HepG2 (cell line): ENCODE data around the gene DOCK4.

Source experiments
- CHD2 ChIP-seq: IDR thresholded peaks from 2 replicates; pipeline ENCODE4 v1.6.1; 2011; ENCODE audit warnings: low read depth, low read length, improper control_type of control experiment
- EP300 ChIP-seq, 3 experiments: sonication (generic) in 1 of 3; formaldehyde crosslinking in 1 of 3; IDR thresholded peaks; 2 replicates each; pipeline versions ENCODE4 v1.5.1 to v1.6.1; 2011 to 2020; ENCODE audit warnings: low read depth in 2 of 3, low read length in 2 of 3, borderline replicate concordance in 1 of 3, improper control_type of control experiment in 1 of 3, mild to moderate bottlenecking in 1 of 3, missing genetic modification reagents in 1 of 3, moderate library complexity in 1 of 3
- POLR2AphosphoS5 ChIP-seq: IDR thresholded peaks from 2 replicates; pipeline ENCODE4 v1.6.1; 2012; ENCODE audit warnings: low read depth, low read length
- TFDP1 ChIP-seq: IDR thresholded peaks from 2 replicates; pipeline ENCODE4 v1.6.1; 2016; ENCODE audit warnings: missing compliant biosample characterization, missing genetic modification reagents, borderline replicate concordance
- ZNF274 ChIP-seq: sonication (generic); formaldehyde crosslinking; IDR thresholded peaks from 2 replicates; pipeline ENCODE4 v1.5.1; 2020; ENCODE audit warnings: mild to moderate bottlenecking, missing genetic modification reagents
- ZNF549 ChIP-seq: sonication (generic); formaldehyde crosslinking; IDR thresholded peaks from 2 replicates; pipeline ENCODE4 v1.5.0; 2020; ENCODE audit warnings: missing genetic modification reagents
- TF ChIP-seq, protein P1 (sequence below): IDR thresholded peaks from 2 replicates; pipeline ENCODE4 v1.6.1; 2012; ENCODE audit warnings: inconsistent platforms

DNA sequence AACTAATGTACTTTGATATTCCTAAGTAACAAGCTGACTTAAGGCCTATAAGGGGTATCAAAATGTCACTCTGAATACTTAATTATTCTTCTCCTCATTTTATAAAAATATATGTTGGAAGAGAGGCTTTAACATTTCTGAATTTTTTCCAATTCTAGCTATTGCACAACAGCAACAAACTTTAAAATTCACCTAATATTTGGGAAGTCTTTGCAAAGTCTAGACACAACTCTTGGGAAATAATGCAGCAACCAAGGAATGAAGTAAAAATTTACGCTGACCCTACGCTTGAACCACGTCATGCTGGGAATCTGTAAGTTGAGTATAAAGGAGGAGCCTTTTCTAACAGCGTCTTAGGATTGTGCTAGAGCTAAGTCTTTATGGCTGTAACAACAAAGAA lies 400.0 kb downstream of the DOCK4 start:
- TF ChIP-seq ZNF274 (CRISPR knock-in tag) (no peak), CHD2 (no peak), POLR2AphosphoS5 (no peak), EP300 (IDR thresholded peaks at IDR 0.05; ENCODE audit: low read depth in 2 of 2, low read length in 2 of 2) (no peak), EP300 (CRISPR knock-in tag; IDR thresholded peaks at IDR 0.05; ENCODE audit: borderline replicate concordance) (no peak), ZNF549 (CRISPR knock-in tag) (no peak), TFDP1 (CRISPR knock-in tag) (no peak)
- TF ChIP-seq, protein P1, sequence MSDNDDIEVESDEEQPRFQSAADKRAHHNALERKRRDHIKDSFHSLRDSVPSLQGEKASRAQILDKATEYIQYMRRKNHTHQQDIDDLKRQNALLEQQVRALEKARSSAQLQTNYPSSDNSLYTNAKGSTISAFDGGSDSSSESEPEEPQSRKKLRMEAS = no peak
